HUES48 (cell line): ENCODE data around the gene ELP4.
"Not testable (repeated sequence)": the region's sequence is repeated elsewhere in the genome, so short reads cannot be mapped to it uniquely, and the experiment has no call there.

Experiments
- H3K27ac ChIP-seq: one replicate; pipeline ENCODE4 v1.7.0; 2013; ENCODE audit warnings: low read depth, low read length, inconsistent platforms
- H3K27me3 ChIP-seq: 2 replicates; pipeline ENCODE4 v1.6.1; 2013; ENCODE audit warnings: mild to moderate bottlenecking, low read length; ENCODE audit not compliant: control insufficient read depth, insufficient read depth
- H3K36me3 ChIP-seq: 2 replicates; pipeline ENCODE4 v1.6.1; 2013; ENCODE audit warnings: low read length; ENCODE audit not compliant: control insufficient read depth, insufficient read depth
- H3K4me1 ChIP-seq: 2 replicates; pipeline ENCODE4 v1.6.1; 2013; ENCODE audit warnings: mild to moderate bottlenecking, low read length; ENCODE audit not compliant: control insufficient read depth, insufficient read depth
- H3K4me3 ChIP-seq: 2 replicates; pipeline ENCODE4 v1.5.1; 2013; ENCODE audit warnings: mild to moderate bottlenecking, low read depth, low read length
- H3K9ac ChIP-seq: 2 replicates; pipeline ENCODE4 v1.6.1; 2013; ENCODE audit warnings: mild to moderate bottlenecking, low read depth, low read length, moderate library complexity
- H3K9me3 ChIP-seq: 2 replicates; pipeline ENCODE4 v1.6.1; 2013; ENCODE audit warnings: low read length; ENCODE audit not compliant: control insufficient read depth, insufficient read depth

The ELP4 gene

DNA sequence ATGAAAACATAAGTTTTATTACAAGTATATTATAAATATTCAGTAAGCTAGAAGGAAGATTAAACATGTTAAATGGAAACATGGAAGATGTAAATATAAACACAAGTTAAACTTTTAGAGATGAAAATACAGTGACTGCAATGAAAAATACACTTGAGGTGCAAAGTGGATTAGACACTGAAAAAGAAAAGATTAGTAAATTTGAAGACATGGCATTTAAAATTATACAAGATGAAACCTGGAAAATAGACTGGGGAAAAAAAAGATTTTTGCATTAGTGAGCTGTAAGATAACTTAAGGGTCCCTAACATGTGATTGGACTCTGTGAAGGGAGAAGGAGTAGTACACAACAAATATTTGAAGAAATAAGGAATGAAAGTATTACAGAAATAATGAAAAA is 33.3 kb downstream of the ELP4 start:
- H3K4me1 ChIP-seq = no peaks in the 10 kb centered on the region
- no peak overlapping the region for H3K27ac ChIP-seq
- H3K4me3 ChIP-seq = no peak overlapping the region
- no peaks in the 10 kb centered on the region for H3K27me3 ChIP-seq
- no peak overlapping the region for H3K9ac ChIP-seq
- peaks cover 6% of the 10 kb centered on the region for H3K9me3 ChIP-seq
- H3K36me3 ChIP-seq = peaks cover 23% of the 10 kb centered on the region

DNA sequence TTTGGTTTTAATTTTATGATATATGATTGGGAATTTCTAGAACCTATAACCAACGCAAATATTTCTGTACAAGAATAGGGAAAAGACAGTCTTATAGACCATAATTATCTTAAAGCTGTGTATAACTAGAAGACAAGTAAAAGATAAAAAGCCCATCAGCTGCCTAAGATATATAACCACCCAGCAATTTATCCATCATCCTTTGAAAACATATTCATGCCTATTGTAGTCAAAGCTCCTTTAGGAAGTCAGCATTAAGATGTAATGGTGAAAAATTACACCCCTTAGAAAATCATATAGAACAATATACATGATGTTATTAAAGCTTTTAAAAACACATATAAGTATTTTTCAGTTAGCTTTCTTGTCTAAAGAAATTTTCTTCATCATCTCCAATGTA is 46.4 kb downstream of the ELP4 start:
- Histone ChIP-seq H3K4me3 (no peak overlapping the region), H3K36me3 (no peaks in the 10 kb centered on the region), H3K27me3 (no peaks in the 10 kb centered on the region), H3K27ac (no peak overlapping the region), H3K9ac (no peak overlapping the region), H3K4me1 (peaks cover 10% of the 10 kb centered on the region; the same call in 1 of the 2 replicates), H3K9me3 (0 out of 2 replicates have a peak, but pooled peaks cover 6% of the 10 kb centered on the region)

- H3K9me3 ChIP-seq = 0 out of 2 replicates have a peak, but pooled peaks cover 6% of the 10 kb centered on the region
- no peaks in the 10 kb centered on the region for H3K36me3 ChIP-seq
- peaks cover 10% of the 10 kb centered on the region; the same call in 1 of the 2 replicates for H3K4me1 ChIP-seq
- peak overlapping the region; percentile 63 for H3K27ac ChIP-seq
- no peak overlapping the region for H3K4me3 ChIP-seq
- no peaks in the 10 kb centered on the region for H3K27me3 ChIP-seq
- no peak overlapping the region for H3K9ac ChIP-seq
Observed at GRCh38 chr11:31558001-31558400, 48.4 kb downstream of the ELP4 start.

GRCh38 chr11:31560842-31561476 is 51.4 kb downstream of the ELP4 start:
- H3K36me3 ChIP-seq = no peaks in the 10 kb centered on the region
- H3K27me3 ChIP-seq = no peaks in the 10 kb centered on the region
- no peak overlapping the region for H3K27ac ChIP-seq
- H3K4me1 ChIP-seq = peaks cover 10% of the 10 kb centered on the region; the same call in 1 of the 2 replicates
- H3K9ac ChIP-seq = no peak overlapping the region
- no peak overlapping the region for H3K4me3 ChIP-seq
- no peaks in the 10 kb centered on the region for H3K9me3 ChIP-seq

- not testable (repeated sequence) for H3K27ac ChIP-seq, H3K9me3 ChIP-seq, H3K9ac ChIP-seq, H3K4me1 ChIP-seq, H3K27me3 ChIP-seq, H3K36me3 ChIP-seq, H3K4me3 ChIP-seq
Observed at GRCh38 chr11:31564517-31564916, 55.0 kb downstream of the ELP4 start.

- H3K4me3 ChIP-seq, H3K4me1 ChIP-seq, H3K27ac ChIP-seq, H3K36me3 ChIP-seq, H3K9ac ChIP-seq, H3K9me3 ChIP-seq, H3K27me3 ChIP-seq: not testable (repeated sequence)
Observed at GRCh38 chr11:31574133-31574532, 64.6 kb downstream of the ELP4 start.

GRCh38 chr11:31575764-31576163 is 66.2 kb downstream of the ELP4 start:
- not testable (repeated sequence) for H3K9me3 ChIP-seq, H3K27ac ChIP-seq, H3K27me3 ChIP-seq, H3K4me3 ChIP-seq, H3K36me3 ChIP-seq, H3K4me1 ChIP-seq, H3K9ac ChIP-seq

GRCh38 chr11:31579412-31579811 is 69.8 kb downstream of the ELP4 start:
- not testable (repeated sequence) for H3K4me3 ChIP-seq, H3K9me3 ChIP-seq, H3K27ac ChIP-seq, H3K9ac ChIP-seq, H3K27me3 ChIP-seq, H3K36me3 ChIP-seq
- peaks cover 11% of the 10 kb centered on the region; the same call in 1 of the 2 replicates for H3K4me1 ChIP-seq

DNA sequence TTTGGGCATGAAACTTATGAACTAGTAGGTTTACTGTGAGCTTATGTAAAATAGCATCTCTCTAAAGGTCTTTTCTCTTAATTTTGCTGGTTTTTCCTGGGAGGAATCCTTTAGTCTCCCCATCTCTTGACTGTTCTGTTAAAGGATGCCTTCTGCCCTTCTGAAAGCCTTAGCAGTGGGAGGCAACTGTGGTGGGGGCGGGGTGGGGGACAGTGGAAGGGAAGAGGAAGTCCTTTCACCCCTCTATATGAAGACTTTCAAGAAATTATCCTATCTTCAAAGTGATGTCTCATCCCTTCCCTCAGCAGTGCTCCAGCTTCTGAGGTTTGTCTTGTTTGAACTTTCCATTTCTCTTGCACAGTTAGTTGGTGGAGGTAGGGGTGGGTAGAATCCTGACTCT is 73.1 kb downstream of the ELP4 start:
- Histone ChIP-seq H3K9ac (no peak overlapping the region), H3K4me1 (peaks cover 11% of the 10 kb centered on the region; the same call in 1 of the 2 replicates), H3K9me3 (no peaks in the 10 kb centered on the region), H3K27ac (peak overlapping the region; percentile 37), H3K4me3 (no peak overlapping the region), H3K36me3 (no peaks in the 10 kb centered on the region), H3K27me3 (no peaks in the 10 kb centered on the region)

DNA sequence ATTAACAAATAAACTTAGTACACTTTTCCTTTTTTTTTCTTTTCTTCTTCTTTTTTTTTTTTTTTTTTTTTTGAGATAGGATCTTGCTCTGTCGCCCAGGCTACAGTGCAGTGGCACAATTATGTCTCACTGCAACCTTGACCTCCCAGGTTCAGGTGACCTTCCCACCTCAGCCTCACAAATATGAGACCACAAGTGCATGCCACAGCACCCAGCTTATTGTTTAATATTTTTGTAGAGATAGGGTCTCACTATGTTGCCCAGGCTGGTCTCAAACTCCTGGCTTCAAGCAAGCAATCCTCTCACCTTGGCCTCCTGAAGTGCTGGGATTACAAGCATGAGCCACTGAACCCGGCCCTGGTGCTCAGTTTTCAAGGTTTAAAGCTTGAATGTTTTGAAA is 88.9 kb downstream of the ELP4 start:
- Histone ChIP-seq H3K27me3 (no peaks in the 10 kb centered on the region), H3K9ac (no peak overlapping the region), H3K9me3 (no peaks in the 10 kb centered on the region; the same call in none of the 2 replicates), H3K36me3 (0 out of 2 replicates have a peak, but pooled peaks cover 5% of the 10 kb centered on the region), H3K27ac (no peak overlapping the region), H3K4me3 (no peak overlapping the region), H3K4me1 (peaks cover 23% of the 10 kb centered on the region)

DNA sequence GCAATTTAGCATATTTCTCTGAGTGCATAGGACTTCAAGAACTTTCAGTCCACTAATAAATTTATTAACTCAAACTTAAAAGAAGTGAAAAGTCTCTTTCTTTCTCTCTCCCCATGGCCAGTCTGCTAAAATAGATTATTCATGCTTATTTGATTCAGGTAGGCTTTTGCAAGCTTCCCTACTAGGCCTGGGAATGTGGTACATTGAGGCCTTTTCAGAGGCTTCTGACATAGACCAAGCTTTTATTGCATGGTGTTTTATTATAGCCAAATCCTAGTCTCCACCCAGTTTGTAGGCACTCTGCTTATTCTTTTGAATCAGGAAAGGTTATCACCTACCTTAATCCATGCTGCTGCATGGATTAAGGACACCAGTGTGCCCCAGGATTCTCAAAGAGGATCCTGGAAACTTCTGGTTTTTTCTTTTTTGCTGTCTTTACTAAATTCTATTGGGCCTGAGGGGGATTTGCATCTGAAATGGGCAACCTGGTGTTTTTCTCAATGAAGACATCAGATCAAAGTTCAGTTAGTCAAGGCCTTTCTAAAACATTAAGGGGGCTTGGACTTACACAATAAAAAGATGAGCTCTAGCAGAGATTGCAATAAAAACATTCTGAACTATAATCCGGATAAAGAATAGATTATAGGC is 92.2 kb downstream of the ELP4 start:
- Histone ChIP-seq H3K4me3 (no peak overlapping the region; the same call in 1 of the 2 replicates), H3K4me1 (peaks cover 25% of the 10 kb centered on the region), H3K9ac (no peak overlapping the region), H3K27ac (peak overlapping the region; percentile 81), H3K36me3 (no peaks in the 10 kb centered on the region), H3K27me3 (no peaks in the 10 kb centered on the region), H3K9me3 (no peaks in the 10 kb centered on the region; the same call in none of the 2 replicates)
